SHP77 treated with DMSO at 0.1 percent for 48 hours (cell line): ENCODE data around the gene OSBPL1A.
A peak's percentile ranks its signal among the peaks of the same experiment; 100 is the strongest.
"Not testable (repeated sequence)": the region's sequence is repeated elsewhere in the genome, so short reads cannot be mapped to it uniquely, and the experiment has no call there.

Experiments used
- DNase-seq: peaks from one replicate; lab custom pipeline; 2025; lab: John Stamatoyannopoulos, UW

Gene OSBPL1A

DNA sequence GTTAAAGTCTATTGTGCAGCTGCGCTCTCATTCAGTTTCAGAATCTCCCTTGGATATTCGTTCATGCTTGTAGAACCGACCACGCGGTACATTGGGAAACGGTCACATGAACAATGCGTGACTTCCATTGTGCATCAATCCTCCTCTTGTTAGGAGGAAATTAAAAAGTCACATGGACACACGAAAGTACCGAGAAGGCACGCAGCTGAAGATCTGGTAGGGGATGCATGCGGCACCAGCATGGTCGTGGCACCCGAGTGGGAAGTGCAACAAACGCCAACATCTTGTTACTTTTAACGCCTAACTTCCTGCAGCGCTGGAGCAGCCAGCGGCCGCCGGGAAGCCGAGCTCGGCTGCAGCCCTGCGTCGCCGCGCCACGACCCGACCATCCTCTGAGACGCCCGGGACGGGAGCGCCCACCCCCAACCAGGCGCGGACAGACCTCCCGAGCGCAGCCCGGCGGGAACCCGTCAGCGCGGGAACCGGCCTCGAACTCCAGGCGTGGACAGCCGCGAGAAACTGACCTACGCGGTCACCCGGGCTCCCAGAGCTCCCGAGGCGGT is 412 bp downstream of the OSBPL1A start:
- peak; percentile 36 for DNase-seq

DNA sequence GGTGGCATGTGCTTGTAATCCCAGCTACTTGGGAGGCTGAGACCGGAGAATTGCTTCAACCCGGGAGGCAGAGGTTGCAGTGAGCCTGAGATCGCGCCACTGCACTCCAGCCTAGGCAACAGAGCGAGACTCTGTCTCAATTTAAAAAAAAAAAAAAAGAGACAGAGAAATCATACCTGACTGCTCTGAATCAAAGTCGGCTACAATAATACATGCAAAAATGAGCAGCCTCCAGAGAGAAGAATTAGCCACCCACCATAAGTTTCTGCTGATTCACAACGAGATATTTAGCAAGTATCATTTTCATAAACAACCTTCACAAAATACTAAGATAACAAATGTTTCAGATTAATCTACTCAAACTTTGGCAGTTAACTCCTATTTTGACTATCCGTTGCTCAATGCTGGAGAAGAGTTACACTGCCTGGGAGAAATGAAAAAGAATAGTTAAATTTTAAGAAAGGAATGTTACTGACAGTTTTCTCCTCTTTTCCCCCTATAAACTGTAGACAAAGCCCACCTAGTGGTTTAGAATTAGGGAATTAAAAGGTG is 1.5 kb downstream of the OSBPL1A start:
- DNase-seq: no peak

DNA sequence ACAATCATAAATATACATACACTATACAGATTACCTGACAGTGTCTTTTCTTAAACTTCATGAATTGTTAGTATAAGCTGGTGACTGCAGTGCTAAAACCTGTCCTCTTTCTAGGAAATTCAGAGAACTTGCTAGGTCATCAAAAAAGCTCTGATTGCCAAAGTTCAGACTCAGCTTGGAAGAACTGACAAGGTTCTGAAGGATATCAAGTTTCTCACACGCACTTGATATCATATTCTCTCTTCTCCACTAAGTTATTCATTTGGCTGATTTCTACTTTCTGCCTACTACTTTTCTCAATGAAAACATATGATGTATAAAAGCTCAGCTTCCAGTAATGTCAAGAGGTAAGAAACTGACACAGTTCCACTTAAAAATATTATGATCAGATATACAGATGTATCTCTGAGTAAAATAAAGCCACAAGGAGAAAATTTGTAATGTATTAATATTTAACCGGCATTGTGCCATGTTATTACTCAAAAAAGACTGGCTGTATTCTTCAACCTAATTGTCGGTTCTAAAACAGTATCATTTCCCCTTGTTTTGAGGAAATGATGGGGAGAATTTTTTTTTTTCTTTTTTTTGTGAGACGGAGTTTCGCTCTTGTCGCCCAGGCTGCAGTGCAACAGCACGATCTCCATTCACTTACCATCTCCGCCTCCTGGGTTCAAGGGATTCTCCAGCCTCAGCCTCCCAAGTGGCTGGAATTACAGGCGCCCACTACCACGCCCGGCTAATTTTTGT is 2.4 kb downstream of the OSBPL1A start:
- no peak for DNase-seq

DNA sequence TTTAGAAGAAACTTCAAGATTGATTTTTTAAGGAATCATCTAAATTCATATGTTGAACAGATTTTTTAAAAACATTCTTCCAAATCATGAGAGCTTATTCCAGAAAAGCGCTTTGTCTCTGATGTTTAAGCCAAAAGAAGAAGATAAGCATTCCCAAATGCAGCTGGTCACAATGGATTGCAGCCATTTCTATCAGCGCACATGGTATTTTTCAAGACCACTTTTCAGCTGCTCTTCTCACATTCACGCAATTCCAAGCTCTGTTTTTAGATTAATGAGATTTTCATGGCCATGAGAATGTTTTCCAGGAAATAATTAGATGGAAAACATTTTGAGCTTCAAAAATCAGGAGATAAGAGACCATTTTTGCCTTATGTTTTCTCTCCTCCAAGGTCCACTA is 8.7 kb downstream of the OSBPL1A start:
- DNase-seq: no peak

DNA sequence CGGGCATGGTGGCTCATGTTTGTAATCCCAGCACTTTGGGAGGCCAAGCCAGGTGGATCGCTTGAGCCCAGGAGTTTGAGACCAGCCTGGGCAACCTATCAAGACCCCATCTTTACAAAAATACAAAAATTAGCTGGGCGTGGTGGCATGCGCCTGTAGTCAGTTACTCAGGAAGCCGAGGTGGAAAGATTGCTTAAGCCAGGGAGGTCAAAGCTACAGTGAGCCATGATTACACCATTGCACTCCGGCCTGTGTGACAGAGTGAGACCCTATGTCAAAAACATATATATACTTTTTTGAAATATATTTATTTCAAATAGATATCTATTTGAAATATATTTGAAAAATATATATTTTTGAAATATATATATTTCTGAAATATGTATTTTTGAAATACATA is 10.9 kb downstream of the OSBPL1A start:
- no peak for DNase-seq

DNA sequence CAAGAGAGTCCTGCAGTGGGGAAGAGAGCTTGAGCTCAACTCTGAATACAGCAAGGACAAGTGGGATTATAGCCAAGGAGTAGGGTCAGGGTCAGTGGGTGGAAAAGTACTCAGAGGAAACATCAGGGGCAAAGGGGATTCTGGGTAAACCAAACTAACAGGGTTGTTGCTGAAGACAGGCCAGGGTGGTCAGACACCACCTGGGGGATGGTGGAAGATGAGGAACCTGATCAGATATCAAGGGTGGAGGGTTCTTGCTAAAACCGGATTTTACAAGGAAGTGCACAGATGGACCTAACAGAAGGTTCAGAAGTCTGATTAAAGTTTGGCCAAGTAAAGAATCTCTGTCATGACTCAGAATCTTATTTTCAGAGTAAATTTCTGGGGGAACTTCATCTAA is 16.5 kb downstream of the OSBPL1A start:
- DNase-seq: no peak

DNA sequence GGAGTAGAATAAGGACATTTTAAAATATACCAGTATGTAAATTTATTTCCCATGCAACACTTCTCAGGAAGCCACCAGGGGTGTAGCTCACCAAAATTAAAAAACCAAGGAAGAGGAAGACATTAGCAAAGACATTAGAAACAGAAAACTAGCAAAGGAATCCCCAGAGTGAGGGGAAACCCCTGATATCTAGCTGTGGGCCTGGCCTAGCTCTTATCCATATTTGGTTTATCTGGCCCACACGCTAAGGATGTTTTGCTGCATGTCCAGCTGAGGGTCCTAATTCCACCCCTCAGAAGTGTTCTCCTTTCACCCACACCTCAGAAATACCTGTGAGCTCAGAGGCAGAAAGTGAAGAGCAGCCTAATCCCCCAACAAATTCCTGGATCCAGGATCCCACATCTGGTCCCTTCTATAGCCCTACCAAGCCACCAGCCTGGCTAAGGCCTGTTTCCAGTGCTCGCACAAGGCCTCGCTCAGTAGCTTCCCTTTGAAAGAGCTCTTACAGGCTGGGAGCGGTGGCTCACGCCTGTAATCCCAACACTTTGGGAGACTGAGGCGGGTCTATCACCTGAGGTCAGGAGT is 17.4 kb downstream of the OSBPL1A start:
- no peak for DNase-seq

DNA sequence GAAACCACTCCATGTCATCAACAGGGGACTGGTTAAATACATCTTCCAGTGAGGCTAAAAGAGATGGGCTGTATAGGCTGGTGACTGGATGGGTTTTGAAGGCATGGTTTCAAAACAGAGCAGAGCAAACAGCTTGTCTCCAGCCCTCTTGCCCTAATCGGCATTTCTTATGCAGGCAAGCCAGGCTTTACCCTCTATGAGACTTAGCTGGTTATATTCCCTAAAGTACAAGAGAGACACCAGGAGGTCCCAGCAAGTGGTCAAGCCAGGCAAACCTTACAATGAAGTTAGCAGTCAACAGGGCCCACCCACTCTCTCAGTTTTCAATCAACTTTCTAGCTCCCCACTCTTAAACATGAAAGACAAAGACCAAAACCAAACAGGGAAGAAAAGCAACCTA is 19.0 kb downstream of the OSBPL1A start:
- DNase-seq: no peak

DNA sequence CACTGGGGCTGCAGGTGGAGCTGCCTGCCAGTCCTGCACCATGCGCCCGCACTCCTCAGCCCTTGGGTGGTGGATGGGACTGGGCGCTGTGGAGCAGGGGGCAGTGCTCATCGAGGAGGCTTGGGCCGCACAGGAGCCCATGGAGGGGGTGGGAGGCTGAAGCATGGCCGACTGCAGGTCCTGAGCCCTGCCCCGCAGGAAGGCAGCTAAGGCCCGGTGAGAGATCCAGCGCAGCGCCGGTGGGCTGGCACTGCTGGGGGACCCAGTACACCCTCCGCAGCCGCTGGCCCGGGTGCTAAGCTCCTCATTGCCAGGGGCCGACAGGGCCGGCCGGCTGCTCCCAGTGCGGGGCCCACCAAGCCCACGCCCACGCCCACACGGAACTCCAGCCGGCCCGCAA is 21.1 kb downstream of the OSBPL1A start:
- DNase-seq: not testable (repeated sequence)

DNA sequence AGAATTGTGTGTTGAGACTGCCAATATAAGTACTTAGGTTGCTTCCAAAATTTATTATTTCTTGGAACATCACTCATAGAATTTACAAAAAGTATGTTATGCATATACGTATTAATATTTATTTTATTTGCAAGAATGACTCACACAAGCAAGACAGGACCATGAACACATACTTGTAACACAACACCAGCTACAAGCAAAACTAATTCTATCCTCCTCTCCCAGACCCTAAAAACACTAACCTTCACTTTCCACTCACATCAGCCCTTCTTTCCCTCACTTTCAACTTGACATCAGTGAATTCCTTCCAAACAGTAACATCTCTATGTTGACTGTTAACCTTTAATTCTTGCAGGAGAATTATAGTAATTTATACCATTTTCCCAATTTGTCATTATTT is 24.3 kb downstream of the OSBPL1A start:
- DNase-seq: no peak

DNA sequence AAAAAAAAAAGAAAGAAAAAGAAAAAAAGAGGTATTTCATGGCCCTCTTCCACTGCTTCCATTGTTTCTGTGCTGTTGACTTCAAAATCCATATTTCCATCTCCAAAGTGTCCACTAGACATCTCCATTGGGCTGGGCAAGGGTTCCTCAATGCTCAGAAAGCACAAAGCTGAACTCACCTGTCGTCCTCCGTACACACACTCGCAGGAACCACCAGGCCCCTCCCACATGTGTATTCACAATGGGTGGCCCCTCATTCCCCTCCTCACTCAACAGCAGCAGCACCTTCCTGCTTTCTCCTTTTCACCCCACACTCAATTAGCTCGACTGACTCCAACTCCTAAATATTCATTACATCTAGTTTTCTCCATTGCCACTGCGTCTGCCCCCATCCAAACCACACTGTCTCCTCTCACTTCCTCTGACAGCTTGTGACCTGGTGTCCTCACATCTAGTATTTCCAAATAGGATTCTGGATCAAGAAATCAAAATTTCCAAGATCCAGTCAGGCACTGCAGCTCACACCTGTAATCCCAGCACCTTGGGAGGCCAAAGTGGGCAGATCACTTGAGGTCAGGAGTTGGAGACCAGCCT is 25.2 kb downstream of the OSBPL1A start:
- no peak for DNase-seq

DNA sequence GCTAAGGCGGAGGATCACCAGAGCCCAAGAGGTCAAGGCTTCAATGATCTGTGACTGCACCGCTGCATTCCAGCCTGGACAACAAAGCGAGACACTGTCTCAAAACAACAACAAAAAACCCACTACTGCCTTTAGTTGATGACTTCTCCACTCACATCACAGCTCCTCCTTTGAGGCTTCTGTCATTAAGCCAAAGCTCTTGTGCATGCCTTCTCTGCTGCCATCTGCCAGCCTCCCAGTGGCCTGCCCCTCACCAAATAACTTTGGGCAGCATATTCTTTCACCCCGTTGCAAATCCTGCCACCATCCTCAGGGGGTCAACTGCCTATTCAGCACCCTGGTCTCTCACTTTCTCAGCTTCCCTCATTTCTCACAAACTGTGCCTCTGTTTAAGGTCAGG is 27.5 kb downstream of the OSBPL1A start:
- DNase-seq: no peak

DNA sequence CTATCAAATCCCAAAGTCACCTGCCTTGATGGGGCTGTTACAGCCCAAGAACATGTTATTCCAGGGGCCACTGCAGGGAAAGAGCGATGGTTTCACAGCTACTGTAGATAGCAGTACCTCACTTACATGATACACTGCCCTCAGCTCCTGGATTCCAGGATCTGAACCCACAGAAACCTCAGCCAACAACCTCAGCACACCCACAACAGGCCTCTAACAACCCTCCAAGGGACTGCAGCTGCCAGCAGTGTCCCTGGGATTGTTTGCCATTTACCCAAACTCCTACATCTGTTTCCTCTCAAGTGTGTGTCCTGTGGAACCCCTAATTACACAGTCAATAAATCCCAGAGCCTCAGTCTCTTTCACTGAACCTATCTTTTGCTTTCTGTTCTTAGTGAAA is 28.2 kb downstream of the OSBPL1A start:
- no peak for DNase-seq

DNA sequence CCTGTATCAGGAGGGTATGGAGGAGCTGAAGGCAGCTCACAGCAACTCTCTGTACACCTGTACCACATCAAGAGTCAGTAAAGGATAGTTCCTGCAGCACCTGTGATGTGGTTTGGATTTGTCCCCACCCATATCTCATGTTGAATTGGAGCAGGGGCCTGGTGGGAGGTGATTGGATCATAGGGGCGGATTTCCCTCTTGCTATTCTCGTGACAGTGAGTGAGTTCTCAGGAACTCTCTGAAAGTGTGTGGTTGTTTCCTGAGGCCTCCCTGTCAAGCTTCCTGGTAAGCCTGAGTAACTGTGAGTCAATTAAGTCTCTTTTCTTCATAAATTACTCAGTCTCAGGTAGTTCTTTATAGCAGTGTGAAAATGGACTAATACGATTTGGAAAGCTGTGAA is 28.9 kb downstream of the OSBPL1A start:
- DNase-seq: no peak

DNA sequence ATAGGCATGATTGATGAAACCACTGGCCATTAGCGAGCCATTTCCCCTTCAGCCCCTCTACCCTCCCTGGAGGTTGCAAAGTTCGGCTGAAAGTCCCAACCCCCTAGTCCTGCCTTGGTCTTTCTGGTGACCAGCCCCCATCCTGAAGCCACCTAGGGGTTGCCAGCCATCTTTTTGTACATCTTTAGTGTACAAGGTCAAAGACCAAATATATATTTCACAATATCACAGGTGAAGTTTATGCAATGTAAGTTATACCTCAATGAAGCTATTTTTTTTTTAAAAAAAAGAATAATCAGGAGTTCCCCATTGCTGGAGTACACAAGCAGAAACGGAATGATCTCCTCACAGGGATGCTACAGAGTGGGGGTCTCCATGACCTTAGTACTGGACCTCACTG is 31.3 kb downstream of the OSBPL1A start:
- no peak for DNase-seq

DNA sequence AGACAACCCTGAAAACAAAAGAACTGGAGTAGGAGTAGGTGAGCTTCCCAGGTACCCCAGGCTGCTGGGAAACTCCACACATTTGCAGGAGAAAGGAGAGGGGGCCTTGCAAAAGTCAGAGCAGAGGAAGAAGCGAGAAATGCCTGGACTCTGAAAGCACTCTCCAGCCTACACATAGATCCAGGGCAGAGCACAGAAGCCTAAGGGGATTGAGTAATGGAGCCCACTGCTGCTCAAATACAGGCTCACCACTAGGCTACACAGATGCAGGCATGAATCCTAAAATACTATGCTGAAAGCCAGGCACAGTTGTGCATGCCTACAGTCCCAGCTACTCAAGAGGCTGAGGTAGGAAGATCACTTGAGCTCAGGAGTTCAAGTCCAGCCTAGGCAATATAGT is 33.4 kb downstream of the OSBPL1A start:
- DNase-seq: no peak

DNA sequence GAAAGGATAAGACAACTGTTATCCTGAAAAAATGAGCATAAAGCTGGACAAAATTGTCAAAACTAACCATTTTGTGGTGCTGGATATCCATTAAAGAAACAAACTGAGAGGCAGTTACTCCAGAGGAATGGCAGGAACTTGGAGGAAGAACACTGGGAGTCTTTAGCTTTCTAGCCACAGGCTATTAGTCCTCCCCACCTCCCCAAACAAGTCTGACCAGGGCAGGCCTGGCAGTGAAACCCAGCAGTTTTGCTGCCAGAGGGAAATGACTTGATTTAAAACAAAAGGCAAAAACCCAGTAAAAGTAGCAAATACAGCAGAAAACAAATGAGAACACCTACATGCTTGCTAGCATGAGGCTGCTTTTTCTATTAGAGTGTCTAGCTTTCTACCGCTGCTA is 34.9 kb downstream of the OSBPL1A start:
- no peak for DNase-seq

DNA sequence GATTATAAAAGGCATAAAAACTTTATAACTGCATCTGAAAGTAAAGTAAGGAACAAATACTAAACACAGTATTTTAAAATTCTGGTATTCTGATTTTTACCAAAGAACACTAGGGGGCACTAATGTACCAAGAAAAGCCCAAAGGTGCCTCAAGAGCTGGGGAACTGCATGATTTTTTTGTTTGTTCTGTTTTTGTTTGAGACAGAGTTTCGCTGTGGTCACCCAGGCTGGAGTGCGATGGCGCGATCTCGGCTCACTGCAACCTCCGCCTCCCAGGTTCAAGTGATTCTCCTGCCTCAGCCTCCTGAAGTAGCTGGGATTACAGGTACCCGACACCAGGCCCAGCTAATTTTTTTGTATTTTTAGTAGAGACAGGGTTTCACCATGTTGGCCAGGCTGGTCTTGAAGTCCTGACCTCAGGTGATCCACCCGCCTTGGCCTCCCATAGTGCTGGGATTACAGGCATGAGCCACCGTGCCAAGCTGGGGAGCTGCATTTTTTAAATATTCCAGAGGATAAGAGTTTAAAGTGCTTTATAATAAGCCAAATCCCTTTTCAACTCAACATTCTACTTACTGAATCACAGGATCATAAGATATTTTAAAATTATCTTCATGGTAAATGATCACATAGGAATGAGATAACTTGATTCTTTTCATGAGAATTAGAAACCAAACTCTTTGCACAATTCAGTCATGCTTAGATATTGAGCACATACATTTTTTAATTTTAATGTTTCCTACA is 37.7 kb downstream of the OSBPL1A start:
- peak; percentile 14 for DNase-seq

DNA sequence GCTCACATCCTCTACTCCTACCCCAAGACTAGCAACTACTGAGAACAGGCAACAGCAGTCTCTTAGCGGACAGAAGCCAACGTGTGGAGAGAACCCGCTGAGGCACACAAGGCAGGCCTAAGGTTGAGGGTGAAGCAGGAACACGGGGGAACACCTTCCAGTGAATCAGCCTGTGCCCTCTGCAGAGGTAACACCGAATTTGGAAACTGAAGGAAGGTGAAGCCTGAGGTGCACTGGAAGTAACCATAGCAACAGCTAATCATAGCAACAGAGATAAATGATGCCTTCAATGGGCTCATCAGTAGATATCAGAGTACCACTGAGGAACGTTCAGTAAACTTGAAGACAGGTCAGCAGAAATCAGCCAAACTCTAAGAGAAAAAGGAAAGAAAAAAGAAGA is 43.3 kb downstream of the OSBPL1A start:
- no peak for DNase-seq

DNA sequence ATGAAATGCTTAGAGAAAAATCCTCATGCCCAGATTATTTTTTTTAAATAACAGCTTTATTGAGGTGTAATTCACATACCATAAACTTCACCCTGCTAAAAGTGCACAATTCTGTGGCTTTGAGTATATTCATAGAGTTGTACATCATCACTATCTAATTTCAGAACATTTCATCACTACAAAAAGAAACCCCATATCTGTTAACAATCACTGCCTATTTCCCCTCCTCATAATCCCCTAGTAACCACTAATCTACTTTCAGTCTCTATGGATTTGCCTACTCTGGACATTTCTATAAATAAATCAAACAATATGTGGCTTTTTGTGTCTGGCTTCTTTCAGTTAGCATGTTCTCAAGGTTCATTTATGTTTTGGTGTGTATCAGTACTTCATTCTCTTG is 51.4 kb downstream of the OSBPL1A start:
- no peak for DNase-seq

DNA sequence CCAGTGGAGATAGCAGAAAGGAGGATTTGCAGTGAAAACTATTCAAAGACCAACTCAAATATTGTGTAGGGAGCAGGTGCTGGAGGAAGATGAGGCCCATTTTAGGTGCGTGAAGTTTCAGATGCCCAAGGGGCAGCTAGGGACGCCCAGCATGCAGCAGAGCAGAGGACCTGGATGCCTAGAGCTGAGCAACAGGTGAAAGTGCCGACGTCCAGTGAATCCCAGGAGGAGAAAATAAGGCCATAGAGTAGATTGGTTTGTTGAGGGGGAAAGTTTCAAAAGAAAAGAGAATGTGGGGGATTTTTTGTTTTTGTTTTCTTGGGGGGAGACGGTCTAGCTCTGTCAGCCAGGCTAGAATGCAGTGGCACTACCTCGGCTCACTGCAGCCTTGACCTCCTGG is 53.1 kb downstream of the OSBPL1A start:
- no peak for DNase-seq

DNA sequence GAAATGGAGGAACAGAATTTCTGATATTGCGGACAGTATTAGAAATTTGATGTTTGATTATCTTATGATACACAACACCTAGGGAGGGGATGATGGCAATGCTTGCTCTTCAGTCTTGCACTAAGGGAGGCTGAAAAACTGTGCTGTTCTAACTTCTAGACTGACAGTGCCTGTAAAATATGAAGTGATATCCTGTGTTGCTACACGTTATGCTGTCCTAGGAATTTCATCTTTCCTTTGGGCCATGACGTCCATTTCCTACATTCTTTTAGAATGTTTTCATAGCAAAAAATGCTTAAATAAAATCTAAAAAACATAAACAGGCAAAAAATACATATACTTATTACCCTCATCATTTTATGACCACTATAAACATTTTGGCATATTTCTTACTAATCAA is 55.3 kb downstream of the OSBPL1A start:
- no peak for DNase-seq
